IPS-NIHi11 (cell line): Measurements from ENCODE around the gene FBXO36.

Source experiments
- DNase-seq: peaks from one replicate; pipeline ENCODE4 v3.0.0; 2012; ENCODE audit warnings: mixed read lengths, low spot score

FBXO36 gene

GRCh38 chr2:230050136-230050535, 127.8 kb downstream of the FBXO36 start:
- no peak for DNase-seq

GRCh38 chr2:230052299-230052698, 130.0 kb downstream of the FBXO36 start:
- DNase-seq = no peak

GRCh38 chr2:230053753-230054478, 131.6 kb downstream of the FBXO36 start:
- no peak for DNase-seq

GRCh38 chr2:230060672-230061293, 138.5 kb downstream of the FBXO36 start:
- DNase-seq = no peak
